CD4-positive, alpha-beta T cell treated with Interleukin-21 for 1 hour (primary cell): ENCODE measurements around the gene TEN1.
"Not testable (repeated sequence)": the region's sequence is repeated elsewhere in the genome, so short reads cannot be mapped to it uniquely, and the experiment has no call there.

Experiments
- DNase-seq: peaks from one replicate; pipeline ENCODE4 v3.0.0-alpha.2; 2020

Gene TEN1, protein sequence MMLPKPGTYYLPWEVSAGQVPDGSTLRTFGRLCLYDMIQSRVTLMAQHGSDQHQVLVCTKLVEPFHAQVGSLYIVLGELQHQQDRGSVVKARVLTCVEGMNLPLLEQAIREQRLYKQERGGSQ

DNA sequence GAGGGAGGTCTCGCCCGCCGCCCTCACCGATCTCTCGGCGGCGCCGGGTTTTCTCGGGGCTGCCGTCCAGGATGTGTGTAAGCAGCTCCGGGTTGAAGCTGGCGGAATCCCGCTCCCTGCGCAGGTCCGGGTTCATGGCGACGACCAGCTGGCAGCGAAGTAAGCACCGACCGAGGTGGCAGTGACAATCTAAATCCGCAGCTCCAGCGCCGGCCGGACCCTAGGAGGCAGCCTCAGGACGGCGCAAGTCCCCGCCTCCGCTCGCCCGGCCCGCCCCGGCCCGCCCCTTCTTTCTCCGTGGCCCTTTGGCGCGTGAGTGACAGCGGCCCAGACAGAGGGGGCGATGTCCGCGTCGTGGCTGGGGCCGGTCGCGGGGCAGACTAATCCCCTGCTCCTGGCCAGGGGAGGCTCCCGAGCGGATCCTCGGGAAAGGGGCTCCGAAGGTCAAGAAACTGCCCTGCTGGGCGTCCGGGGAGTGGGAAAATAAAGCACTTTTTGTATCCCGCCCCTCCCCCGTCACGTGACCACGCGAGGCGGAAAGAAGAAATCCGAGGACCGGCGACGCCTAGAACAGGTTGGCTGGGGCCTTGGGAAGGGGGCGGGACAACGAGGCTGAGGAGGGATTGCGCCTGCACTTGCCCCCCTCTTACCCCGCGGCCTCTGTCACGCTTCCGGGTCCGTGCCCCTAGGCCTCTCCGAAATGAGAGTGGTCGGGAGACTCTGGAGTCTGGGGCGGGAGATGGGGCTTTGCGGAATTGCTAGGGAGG, at the start of gene TEN1, which contains the start of gene ACOX1:
TEN1 (plus strand) TSS at position 303 of the 767 bp plus-strand sequence. CDS start 6,953 bp downstream, outside the sequence.
ACOX1 (minus strand) TSS at position 229 of the 767 bp plus-strand sequence; CDS start at position 136, 93 bp downstream.
- peak; percentile 95 for DNase-seq

- DNase-seq: no peak
These were observed 48.0 kb upstream of the TEN1 start for GRCh38 chr17:75931062-75931461.

DNA sequence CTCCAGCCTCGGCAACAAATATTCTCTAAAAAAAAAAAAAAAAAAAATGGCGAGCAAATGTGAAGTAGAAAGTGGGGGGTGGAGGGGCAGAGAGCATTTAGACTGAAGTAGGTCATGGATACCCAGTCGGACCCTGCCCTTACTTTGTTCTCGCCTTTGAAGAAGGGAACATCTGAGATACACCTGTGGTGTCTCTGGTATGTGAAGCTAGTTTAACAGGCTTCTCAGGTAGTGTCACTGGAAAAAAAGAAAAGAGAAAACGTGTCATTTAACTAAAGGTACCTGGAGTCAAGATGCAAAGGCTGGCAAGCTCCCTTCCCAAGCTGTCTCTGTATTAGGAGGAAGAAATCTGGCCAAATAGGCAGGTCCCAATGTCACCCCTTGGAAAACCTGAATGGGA, 46.2 kb upstream of the TEN1 start:
- no peak for DNase-seq

DNA sequence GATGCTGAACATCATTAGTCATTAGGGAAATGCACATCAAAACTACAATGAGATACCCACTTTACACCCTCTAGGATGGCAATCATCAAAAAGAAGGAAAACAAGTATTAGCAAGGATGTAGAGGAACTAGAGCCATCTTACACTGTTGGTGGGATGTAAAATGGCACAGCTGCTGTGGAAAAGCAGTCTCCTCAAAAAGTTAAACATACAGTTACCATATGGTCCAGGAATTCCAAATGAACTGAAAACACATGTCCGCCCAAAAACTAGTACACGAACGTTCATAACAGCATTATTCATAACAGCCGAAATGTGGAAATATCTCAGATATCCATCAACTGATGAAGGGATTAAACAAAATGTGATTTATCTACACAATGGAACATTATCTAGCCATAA, 45.2 kb upstream of the TEN1 start:
- no peak for DNase-seq

- DNase-seq: no peak
These were observed 41.4 kb upstream of the TEN1 start for GRCh38 chr17:75937652-75938051.

GRCh38 chr17:75940727-75941441, 38.2 kb upstream of the TEN1 start, which contains the start of gene FBF1:
Gene FBF1, minus strand, starts transcription at chr17:75941042. Its CDS starts 2,893 bp downstream, at chr17:75938149.
- peak; percentile 87 for DNase-seq

DNA sequence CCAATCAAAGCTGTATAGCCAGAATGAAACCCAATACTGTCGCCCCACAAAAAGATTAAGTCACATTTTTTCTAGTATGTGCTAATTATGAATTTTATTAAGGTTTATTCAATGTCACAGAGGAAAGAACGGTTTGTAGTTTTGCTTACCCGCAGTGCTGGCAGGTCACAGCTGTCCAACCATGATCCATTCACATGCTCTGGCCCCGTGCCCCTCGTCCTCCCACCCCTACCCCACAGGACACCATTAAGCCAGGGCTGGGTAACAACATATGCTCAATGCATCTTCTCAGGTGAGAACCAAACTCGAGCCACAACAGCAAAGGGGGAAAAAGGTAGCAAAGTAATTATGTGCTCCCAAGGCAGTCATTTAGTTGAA, 37.6 kb upstream of the TEN1 start:
- DNase-seq: no peak

DNA sequence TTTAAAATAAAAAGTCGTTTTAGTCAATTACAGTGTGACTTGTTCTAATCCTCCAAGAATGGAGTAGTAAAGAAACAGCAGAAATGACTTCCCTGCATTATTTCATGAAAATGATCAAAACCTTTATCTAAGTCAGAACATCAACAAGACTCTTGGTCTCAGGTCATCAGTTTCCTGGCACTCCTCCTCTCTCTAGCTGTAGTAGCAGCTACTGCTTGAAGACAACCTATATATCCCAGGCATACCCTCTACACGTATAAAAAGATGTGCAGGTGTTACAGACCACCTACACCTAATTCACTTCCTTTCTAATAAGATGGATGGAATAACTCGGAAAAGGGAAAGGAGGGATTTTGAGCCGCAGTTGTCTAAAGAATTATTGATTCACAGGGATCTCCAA, 36.6 kb upstream of the TEN1 start:
- no peak for DNase-seq

- DNase-seq: no peak
These were observed 35.5 kb upstream of the TEN1 start for GRCh38 chr17:75943491-75943890.

- no peak for DNase-seq
These were observed 33.8 kb upstream of the TEN1 start for GRCh38 chr17:75945211-75945610.

DNA sequence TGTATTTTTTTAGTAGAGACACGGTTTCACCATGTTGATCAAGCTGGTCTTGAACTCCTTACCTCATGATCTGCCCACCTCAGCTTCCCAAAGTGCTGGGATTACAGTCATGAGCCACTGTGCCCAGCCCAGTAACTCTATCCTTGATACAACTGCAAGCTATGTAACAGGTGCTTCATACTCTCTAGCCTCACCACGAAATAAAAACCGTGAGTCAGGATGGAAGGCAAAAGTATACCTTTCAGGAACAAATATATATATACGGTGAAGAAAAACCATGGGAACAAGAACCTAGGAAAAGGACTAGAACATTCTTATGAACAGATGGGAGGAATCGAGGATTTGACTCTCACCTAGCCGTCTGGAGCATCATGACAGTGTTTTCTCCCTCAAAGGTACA, 28.6 kb upstream of the TEN1 start:
- no peak for DNase-seq

DNA sequence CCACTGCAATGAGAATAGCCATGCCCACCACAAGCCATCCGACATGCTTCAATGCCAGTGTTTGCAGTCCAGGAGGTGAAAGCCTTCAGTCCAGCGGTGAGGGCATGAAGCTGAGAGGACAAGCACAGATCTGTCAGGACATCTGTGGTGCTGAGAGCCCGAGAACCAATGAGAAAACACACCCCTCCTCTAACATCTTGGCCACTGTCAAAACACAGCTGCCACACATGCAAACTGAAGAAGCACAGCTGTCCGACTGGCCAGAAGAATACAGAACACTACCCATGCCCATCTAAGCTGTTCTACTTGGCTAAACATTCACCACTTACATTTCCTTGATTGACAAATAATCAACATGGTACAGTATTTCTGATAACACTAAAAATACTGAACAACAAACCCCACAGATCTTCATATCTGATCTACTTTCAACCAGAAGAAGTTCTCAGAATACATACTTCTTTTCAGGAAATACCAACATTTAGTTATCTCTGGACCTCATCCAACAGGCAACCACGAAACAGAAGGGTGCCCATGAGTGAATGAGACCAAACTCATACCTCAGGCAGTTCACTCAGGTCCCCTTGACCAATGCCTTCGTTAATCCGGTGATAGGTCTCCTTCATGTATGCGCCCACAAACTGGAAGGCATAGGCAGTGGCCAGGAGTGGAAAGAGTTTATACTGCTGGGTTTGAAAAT, 28.0 kb upstream of the TEN1 start:
- DNase-seq: no peak

DNA sequence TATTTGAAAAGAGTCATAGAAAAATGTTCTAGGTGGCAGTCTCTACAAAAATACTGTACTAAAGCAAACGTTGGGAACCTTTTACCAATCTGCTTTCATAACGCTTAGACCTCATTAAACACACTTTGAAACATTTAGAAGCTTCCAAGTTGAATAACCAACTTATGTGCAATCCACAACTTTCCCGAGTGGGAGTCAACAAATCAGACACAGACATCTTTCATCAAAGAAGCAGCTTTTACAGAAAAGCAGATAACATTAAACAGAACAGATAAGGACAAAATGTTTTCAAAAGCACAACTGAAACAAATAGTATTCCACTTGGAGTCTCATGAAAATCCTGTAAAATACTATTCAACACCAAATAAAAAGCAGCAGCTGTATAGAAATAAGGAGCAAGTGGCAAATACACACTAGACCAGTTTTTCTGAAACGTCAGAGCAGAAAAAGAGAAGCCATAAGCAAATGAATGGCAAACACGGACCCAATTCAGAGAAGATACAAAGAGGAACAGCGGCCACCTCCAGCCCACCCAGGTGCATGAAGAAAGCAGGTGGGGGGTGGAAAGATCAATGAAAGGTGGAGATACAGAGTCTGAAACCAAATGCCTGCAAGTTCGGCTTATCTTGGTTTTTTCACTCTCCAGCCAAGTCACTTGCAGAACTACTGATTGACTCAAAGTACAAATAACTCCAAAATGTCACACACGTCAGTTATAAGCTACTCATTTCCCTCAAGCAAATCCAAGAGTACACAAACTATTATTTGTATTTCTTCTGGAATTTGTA, 19.8 kb upstream of the TEN1 start:
- no peak for DNase-seq

DNA sequence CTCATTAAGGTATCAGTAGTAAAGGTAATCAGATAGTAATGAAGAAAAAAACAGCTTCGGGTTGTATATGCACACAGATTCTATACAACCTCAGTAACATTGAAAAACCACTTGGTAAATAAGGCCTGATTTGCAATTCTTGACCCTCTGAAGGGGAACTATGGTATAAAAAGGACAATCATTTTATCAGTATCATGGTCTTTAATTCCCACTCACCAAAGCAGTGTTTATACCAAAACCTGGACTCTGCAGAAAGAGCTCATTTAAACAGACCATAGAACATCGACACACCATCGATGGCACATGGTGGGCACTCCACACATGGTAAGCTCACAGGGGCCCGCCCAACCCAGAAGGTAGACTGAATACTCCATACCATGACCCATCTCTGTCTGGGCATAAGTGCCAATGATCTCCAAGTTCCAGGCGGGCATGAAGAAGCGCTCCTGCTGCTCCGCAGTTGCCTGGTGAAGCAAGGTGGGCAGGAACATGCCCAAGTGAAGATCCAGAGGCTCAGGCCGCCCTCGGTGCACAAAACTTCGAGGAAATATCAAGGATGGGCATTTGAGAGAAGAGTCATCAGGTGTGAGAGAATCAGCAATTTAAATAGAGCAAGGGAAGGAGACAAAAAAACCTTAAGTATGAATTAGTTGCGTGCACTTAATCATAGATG, 19.1 kb upstream of the TEN1 start:
- no peak for DNase-seq

- no peak for DNase-seq
These were observed 13.6 kb upstream of the TEN1 start for GRCh38 chr17:75965468-75965867.

- not testable (repeated sequence) for DNase-seq
These were observed 10.0 kb upstream of the TEN1 start for GRCh38 chr17:75969044-75969443.

GRCh38 chr17:75970011-75970523, 9.0 kb upstream of the TEN1 start:
- DNase-seq: no peak

- DNase-seq: no peak
These were observed 8.4 kb upstream of the TEN1 start for GRCh38 chr17:75970626-75971025.

DNA sequence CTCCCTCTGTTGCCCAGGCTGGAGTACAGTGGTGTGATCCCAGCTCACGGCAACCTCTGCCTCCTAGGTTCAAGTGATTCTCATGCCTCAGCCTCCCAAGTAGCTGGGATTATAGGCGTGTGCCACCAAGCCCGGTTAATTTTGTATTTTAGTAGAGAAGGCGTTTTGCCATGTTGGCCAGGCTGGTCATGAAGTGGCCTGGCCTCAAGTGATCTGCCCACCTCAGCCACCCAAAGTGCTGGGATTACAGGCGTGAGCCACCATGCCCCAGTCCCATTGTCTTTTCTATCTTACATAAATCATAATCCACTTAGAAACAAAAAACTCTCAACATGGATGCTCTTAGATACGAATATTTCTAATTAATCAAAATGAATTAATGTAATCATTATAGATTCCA, 3.9 kb upstream of the TEN1 start:
- DNase-seq: not testable (repeated sequence)

GRCh38 chr17:75975757-75976174, 3.3 kb upstream of the TEN1 start:
- DNase-seq: no peak

DNA sequence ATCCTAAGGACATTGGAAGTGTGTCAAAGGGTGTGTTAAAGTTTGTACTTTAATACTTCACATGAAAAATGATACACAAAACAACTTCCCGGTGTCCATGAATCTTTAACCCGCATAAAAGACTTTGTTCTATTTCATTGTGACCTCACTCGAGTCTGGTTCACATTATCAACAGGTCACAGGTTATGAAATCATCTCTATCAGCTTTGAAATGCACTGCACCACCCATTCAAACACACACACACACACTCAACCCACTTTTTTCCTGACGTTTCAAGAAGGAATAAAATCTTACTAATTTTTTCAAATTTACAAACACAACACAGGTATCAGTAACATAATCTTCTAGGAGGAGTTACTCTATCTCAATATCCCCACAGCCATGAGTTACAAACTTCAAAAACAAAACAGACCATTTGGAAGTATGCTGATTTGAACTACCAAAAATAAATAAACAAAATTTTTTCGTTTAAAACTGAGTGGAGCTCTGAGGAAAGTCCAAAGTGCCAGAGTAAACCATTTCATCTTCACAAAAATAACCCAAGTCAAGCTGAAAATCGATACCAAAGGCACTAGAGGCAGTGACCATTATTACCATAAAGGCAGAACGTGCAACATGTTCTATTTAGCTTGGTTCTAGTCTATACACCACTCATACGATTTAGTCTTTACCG, 2.7 kb upstream of the TEN1 start:
- DNase-seq: no peak
